ENCODE data around the gene TSPAN19.
A peak's percentile ranks its signal among the peaks of the same experiment; 100 is the strongest.
"Not testable (repeated sequence)": the region's sequence is repeated elsewhere in the genome, so short reads cannot be mapped to it uniquely, and the experiment has no call there.

TSPAN19 gene

DNA sequence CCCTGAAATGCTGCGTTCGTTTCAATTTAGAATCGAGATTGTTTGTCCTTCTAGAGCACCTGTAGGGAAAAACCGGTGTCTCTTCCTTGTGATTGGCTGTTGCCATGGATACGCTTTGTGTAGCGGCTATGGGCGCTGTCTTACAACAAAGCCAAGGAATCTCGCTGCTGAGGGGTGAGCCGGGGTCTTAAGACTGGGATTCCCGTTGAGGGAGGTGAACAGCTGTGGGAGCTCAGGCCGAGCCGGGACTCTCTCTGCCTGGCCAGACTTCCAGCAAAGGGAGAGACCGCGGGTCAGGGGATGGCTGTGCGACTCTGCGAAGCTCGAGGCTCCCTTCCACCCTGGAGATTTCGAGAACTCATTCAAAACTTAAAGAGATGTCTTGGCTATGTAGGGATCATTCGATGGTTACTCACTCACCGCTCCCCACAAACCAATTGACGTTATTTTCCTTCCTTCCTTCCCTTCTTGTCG, at the start of gene TSPAN19, which contains the start of gene LRRIQ1:
Gene TSPAN19 (minus strand): TSS at position 44 of the 474 bp plus-strand sequence. CDS start 6,331 bp downstream, outside the sequence.
Gene LRRIQ1 (plus strand): TSS at position 118 of the 474 bp plus-strand sequence. CDS start 1,826 bp downstream, outside the sequence.
- peak in 1 of 2 donors; percentile 1 for DNase-seq (ENCODE audit: low read depth in 2 of 2)

DNA sequence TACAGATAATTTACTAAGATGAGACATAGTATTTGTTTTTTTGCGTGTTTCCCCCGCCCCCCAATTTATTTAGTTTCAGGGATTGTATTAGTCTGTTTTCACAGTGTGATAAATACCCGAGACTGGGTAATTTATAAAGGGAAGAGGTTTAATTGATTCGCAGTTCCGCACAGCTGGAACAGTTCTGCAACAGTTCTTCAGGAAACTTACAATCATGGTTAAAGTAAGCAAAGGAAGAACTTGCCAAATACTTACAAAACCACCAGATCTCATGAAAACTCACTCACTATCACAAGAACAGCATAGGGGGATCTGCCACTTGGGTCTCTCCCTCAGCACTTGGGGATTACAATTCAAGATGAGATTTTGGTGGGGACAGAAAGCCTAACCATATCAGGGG, 49.0 kb upstream of the TSPAN19 start:
- DNase-seq (ENCODE audit: low read depth in 2 of 2) = no peak

DNA sequence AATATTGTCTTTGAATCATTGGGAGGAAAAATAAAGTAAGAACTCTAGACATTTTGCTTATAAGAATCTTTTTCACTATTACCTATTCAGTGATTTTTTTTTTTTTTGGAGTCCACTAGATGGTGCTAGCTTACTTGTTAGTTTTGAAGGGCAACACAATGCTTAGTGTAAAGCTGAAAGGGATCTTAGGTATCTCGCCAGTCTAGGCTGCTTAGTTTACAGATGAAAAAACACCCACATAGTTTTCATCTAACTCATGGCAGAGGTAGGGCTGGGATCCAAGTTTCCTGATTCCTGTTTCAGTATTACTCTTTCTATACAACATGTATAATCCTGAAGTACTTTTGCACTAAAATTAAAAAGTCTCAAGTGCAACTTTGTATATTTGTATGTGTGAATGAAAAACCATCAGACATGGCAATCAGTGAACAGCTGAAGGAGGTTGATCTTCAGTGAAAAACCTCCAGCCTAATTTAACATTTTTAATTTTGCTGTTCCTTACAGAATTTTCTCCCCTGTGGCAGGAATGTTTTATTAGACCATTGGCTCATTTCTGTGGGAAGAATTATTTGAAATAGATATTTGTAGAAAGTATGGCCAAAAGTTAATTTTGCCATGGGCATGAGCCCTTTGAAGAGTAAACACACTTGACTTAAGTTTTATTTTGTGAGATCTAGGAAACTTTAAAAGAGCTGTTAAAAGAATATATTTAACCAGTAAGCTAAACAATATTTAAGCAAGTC, 40.8 kb upstream of the TSPAN19 start:
- no peak for DNase-seq (ENCODE audit: low read depth in 2 of 2)

DNA sequence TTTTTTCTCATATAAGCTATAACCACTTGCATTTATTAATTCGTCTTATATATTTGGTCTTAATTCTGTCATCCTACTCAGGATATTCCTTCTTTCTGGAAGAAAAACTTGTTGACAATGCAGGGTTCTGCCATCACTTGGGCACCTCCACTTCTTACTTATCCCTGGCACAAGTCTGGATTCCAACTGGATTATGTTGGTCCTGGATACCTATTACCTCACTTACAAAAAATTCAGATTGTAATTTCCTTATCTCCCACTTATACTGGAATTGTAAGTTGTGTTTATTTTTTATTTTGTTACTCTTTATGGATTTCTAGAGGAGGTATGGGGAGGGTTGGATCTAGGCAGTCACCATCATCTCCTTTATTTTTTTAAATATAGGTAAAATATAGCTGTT, 36.7 kb upstream of the TSPAN19 start:
- no peak for DNase-seq (ENCODE audit: low read depth in 2 of 2)

DNA sequence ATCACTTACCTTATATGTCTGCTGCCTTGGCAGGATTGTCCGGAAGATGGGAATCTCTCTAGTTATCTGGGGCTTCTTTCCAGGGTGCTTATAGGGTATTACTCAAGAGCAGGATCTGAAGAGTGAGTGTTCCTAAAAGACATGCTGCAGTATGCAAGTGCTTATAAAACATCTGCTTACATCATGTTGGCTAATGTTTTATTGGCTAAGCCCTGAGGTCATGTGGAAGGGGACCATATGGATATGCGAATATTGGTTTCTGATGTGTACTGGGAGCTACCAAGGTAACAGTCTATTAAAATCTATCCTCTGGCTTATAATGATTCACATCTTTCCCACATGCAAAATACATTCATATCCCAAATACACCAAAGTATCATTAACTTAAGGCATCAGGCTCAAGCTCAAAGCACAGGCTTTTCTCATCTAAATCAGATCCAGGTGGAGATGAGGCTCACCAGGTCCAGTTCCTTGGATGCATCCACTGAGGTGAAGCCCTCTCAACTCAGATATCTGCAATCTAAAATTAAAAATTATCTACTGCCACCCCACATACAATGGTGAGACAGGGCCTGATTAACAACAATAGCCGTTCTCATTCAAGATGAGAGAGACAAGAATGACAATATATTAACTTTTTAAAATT, 29.9 kb upstream of the TSPAN19 start:
- no peak for DNase-seq (ENCODE audit: low read depth in 2 of 2)

DNA sequence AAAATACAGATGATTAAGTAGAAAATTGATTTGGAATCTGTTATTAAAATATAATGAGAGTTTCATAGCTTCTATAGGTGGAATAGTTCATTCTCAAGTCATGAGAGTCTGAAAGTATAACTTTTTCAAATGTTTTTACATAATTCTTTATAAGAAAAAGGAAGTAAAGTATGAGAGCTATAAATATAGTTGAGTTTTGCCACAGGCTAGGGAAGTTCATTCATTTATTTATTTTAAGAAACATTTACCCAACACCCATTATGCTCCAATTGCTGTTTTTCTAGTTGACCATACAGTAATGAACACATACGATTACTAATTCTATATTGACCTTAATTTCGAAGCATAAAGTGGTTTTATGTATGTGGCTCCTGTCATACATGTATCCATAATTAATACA, 24.8 kb upstream of the TSPAN19 start:
- no peak for DNase-seq (ENCODE audit: low read depth in 2 of 2)

DNA sequence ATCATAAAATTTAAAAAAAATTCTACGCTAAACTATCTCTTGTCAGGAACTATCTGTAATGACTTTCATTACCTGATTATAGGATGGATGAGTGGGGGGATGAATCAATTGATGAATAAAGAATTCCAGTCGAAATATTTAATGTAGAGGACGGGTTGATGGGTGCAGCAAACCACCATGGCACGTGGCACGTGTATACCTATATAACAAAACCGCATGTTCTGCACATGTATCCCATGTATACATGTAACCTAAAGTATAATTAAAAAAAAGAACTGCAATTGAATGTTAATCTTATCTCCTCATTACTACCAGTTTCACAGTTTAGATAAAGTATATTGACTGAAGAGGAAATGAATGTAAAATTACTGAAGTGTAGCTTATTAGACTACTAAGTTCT, 23.5 kb upstream of the TSPAN19 start:
- DNase-seq (ENCODE audit: low read depth in 2 of 2) = no peak

DNA sequence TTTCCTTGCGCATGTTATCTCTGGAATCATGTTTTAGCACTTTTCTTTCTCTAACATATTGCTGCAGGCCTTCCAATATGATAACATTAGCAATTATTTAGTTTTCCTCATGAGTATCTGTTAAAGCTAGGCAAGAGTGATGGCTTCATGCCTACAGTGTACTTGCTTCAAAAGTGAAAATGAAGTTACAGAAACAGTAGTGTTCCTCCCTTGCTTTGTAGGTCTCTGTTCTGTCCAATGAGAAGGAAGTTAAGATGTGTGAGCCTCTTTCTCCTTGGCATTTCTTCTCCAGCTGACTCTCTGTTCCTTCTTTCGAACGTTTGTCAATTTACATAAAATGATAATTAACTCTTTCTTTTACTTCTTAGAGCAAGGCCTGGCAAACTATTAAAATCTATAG, 22.3 kb upstream of the TSPAN19 start:
- DNase-seq (ENCODE audit: low read depth in 2 of 2) = no peak

DNA sequence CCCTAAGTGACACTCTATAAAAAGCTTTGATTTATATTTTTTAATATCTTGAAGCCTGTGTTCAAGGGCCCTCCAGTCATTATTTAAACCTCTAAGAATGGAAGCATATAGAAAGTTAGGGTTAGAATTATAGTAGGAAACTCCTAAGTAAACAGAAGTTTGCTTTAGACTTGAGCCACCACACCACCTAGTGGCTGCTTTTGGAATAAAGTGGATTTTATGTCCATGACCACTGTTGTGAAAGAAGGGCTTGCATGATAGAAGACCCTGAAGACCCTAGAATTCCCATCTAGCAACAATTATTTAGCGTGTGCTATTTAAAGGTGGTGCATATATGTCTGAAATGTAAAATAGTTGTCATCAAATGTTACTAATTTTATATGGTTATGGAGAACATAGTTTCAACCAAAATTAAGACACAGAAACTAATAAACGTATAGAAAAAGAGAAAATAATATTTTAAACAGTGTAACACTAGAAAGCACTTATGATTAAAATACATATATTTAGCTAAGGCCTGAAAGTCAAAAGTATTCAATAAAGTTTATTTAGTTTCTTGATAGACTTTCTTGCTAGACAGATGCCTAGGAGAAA, 21.4 kb upstream of the TSPAN19 start:
- no peak for DNase-seq (ENCODE audit: low read depth in 2 of 2)

DNA sequence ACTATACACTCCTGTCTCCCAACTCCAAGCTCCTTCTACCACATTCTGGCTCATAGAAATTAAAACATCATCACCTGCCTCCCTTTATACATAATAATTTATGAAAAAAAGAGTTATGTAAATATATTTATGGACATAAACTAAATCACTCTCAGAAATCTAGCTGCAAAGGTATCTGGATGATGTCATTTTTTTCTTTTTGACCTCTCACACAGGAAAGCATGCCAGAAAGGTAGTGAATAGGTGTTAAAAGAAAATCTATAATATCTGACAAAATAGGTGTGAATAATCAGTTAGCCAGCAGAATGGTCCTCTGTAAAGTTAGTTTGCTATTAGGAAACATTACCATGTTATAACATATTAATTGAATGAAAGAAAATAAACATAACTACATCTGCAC, 7.8 kb upstream of the TSPAN19 start:
- no peak for DNase-seq (ENCODE audit: low read depth in 2 of 2)

DNA sequence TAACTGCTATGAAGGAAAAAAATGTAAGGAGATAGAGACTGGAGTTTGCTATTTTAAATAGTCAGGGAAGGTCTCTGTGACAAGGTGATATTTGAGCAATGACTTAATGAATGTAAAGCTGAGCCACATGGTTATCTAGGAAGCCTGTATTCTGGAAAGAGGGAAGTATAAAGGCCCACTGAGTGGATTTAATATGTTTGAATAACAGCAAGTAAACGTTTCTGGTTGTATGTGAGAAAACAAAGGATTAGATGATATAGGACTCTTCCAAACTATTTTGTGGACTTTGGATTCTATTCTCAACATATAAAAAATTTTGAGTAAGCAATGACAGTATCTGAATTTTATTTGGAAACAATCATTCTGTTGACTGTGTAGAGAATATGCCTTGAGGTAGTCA, 5.3 kb upstream of the TSPAN19 start:
- DNase-seq (ENCODE audit: low read depth in 2 of 2) = no peak

DNA sequence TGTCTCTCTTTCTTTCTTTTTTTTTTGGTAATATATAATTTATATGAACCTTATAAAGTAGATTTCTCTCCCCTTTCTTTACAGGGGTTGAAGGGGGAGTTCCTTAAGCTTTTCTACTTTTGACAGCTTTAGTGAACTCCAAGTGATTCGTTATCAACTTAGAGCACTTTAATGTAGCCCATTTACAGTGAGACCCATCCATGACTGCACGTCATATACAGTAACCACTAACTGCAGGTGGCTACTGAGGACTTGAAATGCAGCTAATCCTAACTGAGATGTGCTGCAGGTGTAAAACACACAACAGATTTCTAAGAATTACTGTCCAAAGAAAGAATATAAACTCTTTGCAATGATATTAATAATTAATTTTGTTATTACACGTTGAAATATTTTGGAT, 656 bp upstream of the TSPAN19 start:
- DNase-seq (ENCODE audit: low read depth in 2 of 2) = no peak

DNA sequence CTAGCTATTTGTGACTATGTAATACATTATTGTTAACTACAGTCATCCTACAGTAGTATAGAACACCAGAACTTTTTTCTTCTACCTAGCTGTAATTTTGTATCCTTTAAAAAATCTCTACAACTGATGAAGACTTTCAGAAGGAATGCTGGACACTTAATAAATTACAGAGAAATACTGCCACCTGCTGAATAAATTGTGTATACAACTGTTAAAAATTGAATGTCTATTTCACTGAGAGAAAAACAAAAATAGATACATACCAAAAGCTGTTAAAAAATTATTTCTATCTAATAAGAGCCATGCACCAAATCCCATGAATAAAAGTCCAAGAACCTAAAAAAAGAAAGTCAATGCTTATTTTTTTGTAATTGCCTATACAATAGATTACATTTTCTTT, 6.6 kb downstream of the TSPAN19 start:
- DNase-seq (ENCODE audit: low read depth in 2 of 2) = no peak

DNA sequence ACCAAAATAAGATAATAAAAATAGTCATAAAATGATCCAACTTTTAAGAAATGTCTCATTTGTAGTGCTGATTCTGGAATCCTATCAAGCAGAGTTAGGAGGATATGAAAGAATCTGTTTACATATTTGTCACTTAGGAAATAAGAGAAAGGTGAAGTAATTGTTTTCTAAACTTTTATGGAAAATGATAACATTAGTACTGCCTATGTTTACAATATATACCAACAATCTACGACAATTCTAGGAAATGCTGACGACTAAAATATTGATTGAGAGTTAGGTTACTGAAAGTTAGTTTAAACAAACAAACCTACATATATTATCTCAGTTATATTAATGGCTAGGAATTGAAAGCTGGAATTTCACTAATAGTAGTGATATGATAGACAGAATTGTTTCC, 18.0 kb downstream of the TSPAN19 start:
- DNase-seq (ENCODE audit: low read depth in 2 of 2) = no peak

DNA sequence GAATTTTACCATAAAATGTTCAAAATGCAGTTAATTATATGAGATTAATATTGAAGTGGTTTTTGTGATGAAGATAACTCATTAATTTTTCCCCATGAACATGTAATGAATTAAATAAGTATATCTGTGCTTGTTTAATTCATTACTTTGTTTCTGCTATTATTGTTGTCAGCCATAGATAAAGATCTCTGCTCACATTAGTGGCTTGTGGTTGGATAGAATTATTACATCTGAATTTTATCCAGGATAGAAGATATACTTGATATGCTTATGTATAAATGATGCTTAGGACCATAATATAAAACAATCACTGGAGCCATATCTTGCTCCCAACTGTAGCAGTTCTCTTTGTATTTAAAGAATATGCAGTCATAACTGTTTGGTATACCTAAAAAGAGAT, 18.5 kb downstream of the TSPAN19 start:
- no peak for DNase-seq (ENCODE audit: low read depth in 2 of 2)

DNA sequence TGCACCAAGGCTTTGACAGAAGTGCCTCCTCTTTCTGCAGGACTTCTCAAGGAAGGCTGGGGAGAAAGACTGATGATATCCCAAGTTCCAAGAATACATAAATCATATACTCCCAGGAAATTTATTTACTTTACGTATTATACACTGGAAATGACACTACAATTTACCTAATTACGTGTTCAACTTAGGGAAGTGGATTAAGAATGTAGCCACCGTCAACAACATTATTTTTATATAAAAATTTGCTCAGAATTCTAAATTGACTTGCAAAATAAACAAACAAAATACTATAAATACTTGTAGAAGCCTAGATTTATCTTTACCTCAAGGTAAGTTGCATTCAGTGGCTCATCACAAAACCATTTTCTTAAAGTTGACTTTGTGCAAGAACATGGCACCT, 18.9 kb downstream of the TSPAN19 start:
- DNase-seq (ENCODE audit: low read depth in 2 of 2) = no peak

DNA sequence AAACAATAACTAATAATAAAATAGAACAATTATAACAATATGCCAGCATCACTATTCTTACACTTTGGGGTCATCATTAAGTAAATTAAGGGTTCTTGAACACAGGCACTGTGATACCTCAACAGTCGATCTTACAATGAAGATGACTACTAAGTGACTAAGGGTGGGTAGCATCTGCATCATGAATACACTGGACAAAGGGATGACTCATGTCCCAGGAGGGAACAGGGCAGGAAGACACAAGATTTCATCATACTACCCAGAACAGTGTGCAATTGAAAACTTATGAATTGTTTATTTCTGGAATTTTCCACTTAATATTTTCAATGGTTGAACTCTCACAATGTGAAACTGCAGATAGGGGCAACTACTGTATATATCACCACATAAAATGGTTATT, 19.7 kb downstream of the TSPAN19 start:
- no peak for DNase-seq (ENCODE audit: low read depth in 2 of 2)

DNA sequence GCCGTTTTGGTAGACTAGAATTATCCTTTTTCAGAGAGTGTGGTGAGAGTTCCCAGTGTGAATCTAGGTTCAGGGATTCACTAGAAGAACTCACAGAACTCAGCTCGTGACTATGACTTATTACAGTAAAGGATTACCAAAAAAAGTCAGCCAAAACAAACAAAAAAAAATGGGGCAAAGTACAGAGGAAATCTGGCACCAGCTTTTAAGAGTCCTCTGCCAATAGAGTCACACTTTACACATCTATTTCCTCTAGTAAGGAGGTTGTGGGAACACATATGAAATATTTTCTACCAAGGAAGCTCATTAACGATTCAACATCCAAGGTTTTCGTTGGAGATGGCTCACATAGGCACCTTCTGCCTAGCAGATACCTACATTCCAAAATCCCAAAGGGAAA, 28.2 kb downstream of the TSPAN19 start:
- no peak for DNase-seq (ENCODE audit: low read depth in 2 of 2)

DNA sequence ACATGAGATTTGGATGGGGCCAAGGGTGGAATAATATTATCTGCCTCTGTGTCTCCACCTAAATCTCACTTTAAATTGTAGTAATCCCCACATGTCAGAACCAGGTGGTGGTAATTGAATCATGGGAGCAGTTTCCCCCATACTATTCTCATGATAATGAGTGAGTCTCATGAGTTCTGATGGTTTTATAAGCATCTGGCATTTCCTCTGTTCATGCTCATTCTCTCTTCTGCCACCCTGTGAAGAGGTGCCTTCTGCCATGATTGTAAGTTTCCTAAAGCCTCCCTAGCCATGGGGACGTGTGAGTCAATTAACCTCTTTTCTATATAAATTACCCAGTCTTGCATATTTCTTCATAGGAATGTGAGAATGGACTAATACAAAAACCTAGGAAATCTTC, 29.9 kb downstream of the TSPAN19 start:
- no peak for DNase-seq (ENCODE audit: low read depth in 2 of 2)

DNA sequence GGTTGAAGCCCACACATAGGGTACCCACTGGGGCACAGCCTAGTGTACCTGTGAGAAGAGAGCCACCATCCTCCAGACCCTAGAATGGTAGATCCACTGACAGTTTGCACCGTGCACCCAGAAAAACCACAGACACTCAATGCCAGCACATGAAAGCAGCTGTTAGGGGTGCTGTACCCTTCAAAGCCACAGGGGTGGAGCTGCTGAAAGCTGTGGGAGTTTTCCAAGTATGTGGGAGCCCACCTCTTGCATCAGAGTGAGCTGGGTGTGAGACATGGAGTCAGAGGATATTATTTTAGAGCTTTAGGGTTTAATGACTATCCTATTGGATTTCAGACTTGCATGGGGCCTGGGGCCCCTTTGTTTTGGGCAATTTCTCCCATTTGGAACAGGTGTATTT, 30.5 kb downstream of the TSPAN19 start:
- DNase-seq (ENCODE audit: low read depth in 2 of 2) = no peak

DNA sequence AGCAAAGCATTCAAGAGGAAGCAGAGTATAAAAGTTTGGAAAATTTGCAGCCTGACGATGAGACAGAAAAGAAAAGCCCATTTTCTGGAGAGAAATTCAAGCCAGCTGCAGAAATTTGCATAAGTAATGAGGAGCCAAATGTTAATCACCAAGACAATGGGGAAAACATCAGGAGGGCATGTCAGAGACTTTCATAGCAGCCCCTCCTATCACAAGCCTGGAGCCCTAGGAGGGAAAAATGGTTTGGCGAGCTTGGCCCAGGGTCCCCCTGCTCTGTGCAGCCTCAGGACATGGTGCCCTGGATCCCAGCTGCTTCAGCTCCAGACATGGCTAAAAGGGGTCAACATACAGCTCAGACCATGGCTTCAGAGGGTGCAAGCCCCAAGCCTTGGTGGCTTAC, 31.0 kb downstream of the TSPAN19 start:
- not testable (repeated sequence) for DNase-seq (ENCODE audit: low read depth in 2 of 2)

DNA sequence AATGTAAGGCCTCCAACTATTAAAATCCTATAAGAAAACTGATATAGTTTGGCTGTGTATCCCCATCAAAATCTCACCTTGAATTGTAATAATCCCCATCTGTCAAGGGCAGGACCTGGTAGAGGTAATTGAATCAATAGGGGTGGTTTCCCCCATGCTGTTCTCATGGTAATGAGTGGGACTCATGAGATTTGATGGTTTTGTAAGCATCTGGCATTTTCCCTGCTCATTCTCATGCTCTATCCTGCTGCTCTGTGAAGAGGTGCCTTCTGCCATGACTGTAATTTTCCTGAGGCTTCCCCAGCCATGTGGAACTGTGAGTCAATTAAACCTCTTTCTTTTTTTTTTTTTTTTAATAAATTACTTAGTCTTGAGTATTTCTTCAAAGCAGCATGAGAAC, 31.9 kb downstream of the TSPAN19 start:
- no peak for DNase-seq (ENCODE audit: low read depth in 2 of 2)

DNA sequence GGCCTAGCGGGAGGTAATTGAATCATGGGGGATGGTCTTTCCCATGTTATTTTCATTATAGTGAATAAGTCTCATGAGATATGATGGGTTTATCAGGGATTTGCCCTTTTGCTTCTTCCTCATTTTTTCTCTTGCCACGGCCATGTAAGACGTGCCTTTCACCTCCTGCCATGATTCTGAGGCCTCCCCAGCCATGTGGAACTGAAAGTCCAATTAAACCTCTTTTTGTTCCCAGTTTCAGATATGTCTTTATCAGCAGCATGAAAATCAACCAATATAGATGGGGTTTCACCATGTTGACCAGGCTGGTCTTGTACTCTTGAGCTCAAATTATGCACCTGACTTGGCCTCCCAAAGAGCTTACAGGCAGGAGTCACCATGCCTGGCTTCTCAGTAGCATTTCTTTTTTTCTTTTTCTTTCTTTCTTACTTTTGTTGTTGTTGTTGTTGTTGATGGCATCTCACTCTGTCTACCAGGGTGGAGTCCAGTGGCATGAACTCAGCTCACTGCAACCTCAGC, 33.2 kb downstream of the TSPAN19 start:
- DNase-seq (ENCODE audit: low read depth in 2 of 2) = no peak

Measured in stimulated activated CD4-positive, alpha-beta T cell treated with anti-CD3 and anti-CD28 coated beads, Interleukin-1b, Interleukin-23, amount 100 ng/mL, for 4 hours (primary cell).